ENCODE data around the gene SLC4A2.

Gene SLC4A2

GRCh38 chr7:151104411-151105235, 45.2 kb downstream of the SLC4A2 start:
- no peak for TF ChIP-seq PAX5 (IDR thresholded peaks at IDR 0.05; ENCODE audit: insufficient read depth, low read length, severe bottlenecking)
- TF ChIP-seq TAF1 (IDR thresholded peaks at IDR 0.05; ENCODE audit: low read depth, low read length) = no peak
- 0 out of 2 replicates have a peak, but pooled peaks have one; percentile 12 for TF ChIP-seq SPI1 (IDR thresholded peaks at IDR 0.05; ENCODE audit: low read depth, low read length)
- no peak for TF ChIP-seq POLR2AphosphoS5 (IDR thresholded peaks at IDR 0.05; ENCODE audit: low read depth, low read length)
- FAIRE-seq (no peak), DNase-seq (ENCODE audit: insufficient read length, low spot score) (no peak)

GRCh38 chr7:151107882-151108281, 48.5 kb downstream of the SLC4A2 start:
- FAIRE-seq = no peak
- TF ChIP-seq PAX5 (IDR thresholded peaks at IDR 0.05; ENCODE audit: insufficient read depth, low read length, severe bottlenecking) (no peak), SPI1 (IDR thresholded peaks at IDR 0.05; ENCODE audit: low read depth, low read length) (no peak), POU2F2 (IDR thresholded peaks at IDR 0.05; ENCODE audit: low read depth, low read length) (no peak)
- no peak for DNase-seq (ENCODE audit: insufficient read length, low spot score)

- no peak for FAIRE-seq
- DNase-seq (ENCODE audit: insufficient read length, low spot score) = no peak
- no peak for TF ChIP-seq PAX5 (IDR thresholded peaks at IDR 0.05; ENCODE audit: insufficient read depth, low read length, severe bottlenecking)
These were observed 50.0 kb downstream of the SLC4A2 start for GRCh38 chr7:151109094-151110048.

- DNase-seq (ENCODE audit: insufficient read length, low spot score) (no peak), FAIRE-seq (no peak)
- TF ChIP-seq POU2F2 (IDR thresholded peaks at IDR 0.05; ENCODE audit: low read depth, low read length) (no peak), POLR2AphosphoS5 (IDR thresholded peaks at IDR 0.05; ENCODE audit: low read depth, low read length) (no peak), PAX5 (IDR thresholded peaks at IDR 0.05; ENCODE audit: insufficient read depth, low read length, severe bottlenecking) (no peak), SPI1 (IDR thresholded peaks at IDR 0.05; ENCODE audit: low read depth, low read length) (no peak), TAF1 (IDR thresholded peaks at IDR 0.05; ENCODE audit: low read depth, low read length) (no peak), POLR2A (IDR thresholded peaks at IDR 0.05; ENCODE audit: low read depth, low read length) (no peak)
These were observed 51.0 kb downstream of the SLC4A2 start for GRCh38 chr7:151110236-151110940.

- peak; percentile 98 for FAIRE-seq
- TF ChIP-seq TAF1 (IDR thresholded peaks at IDR 0.05; ENCODE audit: low read depth, low read length) (no peak), POLR2AphosphoS5 (IDR thresholded peaks at IDR 0.05; ENCODE audit: low read depth, low read length) (no peak), POU2F2 (IDR thresholded peaks at IDR 0.05; ENCODE audit: low read depth, low read length) (no peak), SPI1 (IDR thresholded peaks at IDR 0.05; ENCODE audit: low read depth, low read length) (no peak), POLR2A (IDR thresholded peaks at IDR 0.05; ENCODE audit: low read depth, low read length) (no peak), PAX5 (IDR thresholded peaks at IDR 0.05; ENCODE audit: insufficient read depth, low read length, severe bottlenecking) (no peak)
- DNase-seq (ENCODE audit: insufficient read length, low spot score) = peak; percentile 93
These were observed 51.7 kb downstream of the SLC4A2 start for GRCh38 chr7:151110941-151111645.

GRCh38 chr7:151113344-151114150, 54.2 kb downstream of the SLC4A2 start:
- DNase-seq (ENCODE audit: insufficient read length, low spot score) (no peak), FAIRE-seq (no peak)
- TF ChIP-seq POLR2A (IDR thresholded peaks at IDR 0.05; ENCODE audit: low read depth, low read length) (no peak), POLR2AphosphoS5 (IDR thresholded peaks at IDR 0.05; ENCODE audit: low read depth, low read length) (no peak), PAX5 (IDR thresholded peaks at IDR 0.05; ENCODE audit: insufficient read depth, low read length, severe bottlenecking) (no peak), SPI1 (IDR thresholded peaks at IDR 0.05; ENCODE audit: low read depth, low read length) (no peak), TAF1 (IDR thresholded peaks at IDR 0.05; ENCODE audit: low read depth, low read length) (no peak), POU2F2 (IDR thresholded peaks at IDR 0.05; ENCODE audit: low read depth, low read length) (no peak)

GRCh38 chr7:151114151-151115090, 55.0 kb downstream of the SLC4A2 start:
- TF ChIP-seq TAF1 (IDR thresholded peaks at IDR 0.05; ENCODE audit: low read depth, low read length) (no peak), SPI1 (IDR thresholded peaks at IDR 0.05; ENCODE audit: low read depth, low read length) (no peak), POLR2AphosphoS5 (IDR thresholded peaks at IDR 0.05; ENCODE audit: low read depth, low read length) (no peak), POU2F2 (IDR thresholded peaks at IDR 0.05; ENCODE audit: low read depth, low read length) (no peak), POLR2A (IDR thresholded peaks at IDR 0.05; ENCODE audit: low read depth, low read length) (no peak), PAX5 (IDR thresholded peaks at IDR 0.05; ENCODE audit: insufficient read depth, low read length, severe bottlenecking) (no peak)
- no peak for FAIRE-seq
- peak; percentile 64 for DNase-seq (ENCODE audit: insufficient read length, low spot score)
